Psoas muscle (tissue), 8 donors: ENCODE measurements around the gene SSTR4. TPM values are rescaled to one million over a fixed set of nuclear protein-coding genes. Genes with fewer than 3 reads are reported as not detected.

ENCODE experiments used
- ATAC-seq, 4 donors: fragments of 200-7000 bp; cut with Tn5 transposase; one replicate each; pipeline ENCODE4 v1.9.1; 2020; ENCODE audit warnings: moderate library complexity in 3 of 4, mild to moderate bottlenecking in 2 of 4
- DNase-seq, 2 donors: peaks; one replicate each; pipeline ENCODE4 v3.0.0-alpha.2; 2020
- H3K27ac ChIP-seq: fragments of 200-600 bp; one replicate; pipeline ENCODE4 v1.8.0; 2022
- H3K27me3 ChIP-seq, 3 donors: fragments of 200-600 bp in 1 of 3; one replicate each; pipeline versions ENCODE4 v1.6.1 to v1.8.0; 2013 to 2022; ENCODE audit warnings: low read length in 2 of 3, mild to moderate bottlenecking in 2 of 3, moderate library complexity in 1 of 3; ENCODE audit not compliant: insufficient read depth in 3 of 3
- H3K36me3 ChIP-seq, 2 donors: fragments of 200-600 bp in 1 of 2; one replicate each; pipeline versions ENCODE4 v1.6.1 to v1.8.0; 2013 to 2022; ENCODE audit warnings: low read depth in 1 of 2, mild to moderate bottlenecking in 1 of 2, moderate library complexity in 1 of 2; ENCODE audit not compliant: insufficient read depth in 1 of 2
- H3K4me1 ChIP-seq: fragments of 200-600 bp; one replicate; pipeline ENCODE4 v1.8.0; 2022
- H3K4me3 ChIP-seq: fragments of 200-600 bp; one replicate; pipeline ENCODE4 v1.8.0; 2022; ENCODE audit warnings: mild to moderate bottlenecking
- H3K9me3 ChIP-seq: fragments of 200-600 bp; one replicate; pipeline ENCODE4 v1.8.0; 2022
- WGBS, 3 donors: extraction: QIAGEN DNeasy Blood & Tissue Kit; methylation state at CpG; one replicate each; pipeline versions ENCODE4 v1.1.6 to v1.1.7; 2013; 5-methylcytosine and 5-hydroxymethylcytosine counted together
- intact Hi-C, 2 donors: fragments of 100-400 bp; cut with DNase I; formaldehyde crosslinking; loops; one replicate each; pipeline versions ENCODE4 v1.11.0 to v1.14.2; 2022
- polyA plus RNA-seq, 3 donors: library from polyadenylated mRNA; stranded (reverse); fragments of 200-250 nt; gene quantifications; one replicate each; pipeline ENCODE4 v1.2.3, GENCODE V29; 2013
- total RNA-seq, 4 donors: library from RNA; stranded (reverse); fragmentation: NEBNext Ultra II Directional in 2 of 4; extraction: Animal tissue kit (Norgen Biotek cat#: 25700) in 2 of 4; gene quantifications; one replicate each; pipeline versions ENCODE4 v1.2.1 to v1.2.4, GENCODE V29; 2021 to 2023
- TF ChIP-seq, protein P1 (sequence below): fragments of 200-600 bp; IDR thresholded peaks from one replicate; pipeline ENCODE4 v1.8.0; 2022; ENCODE audit warnings: antibody characterized with exemption
- donor health status: healthy with polysubstance abuse.
- donor health status: DM: no; HTN: no; CAD: no; lungs with moderate emphysema.
- donor health status: Bipolar disorder and iron deficiency.
- donor health status: healthy.
- donor health status: DM: yes; HTN: yes; CAD: no.
- donor health status: DM: no; HTN: no; CAD: no.
- donor health status: DM: no; HTN: no; CAD: no.
- donor health status: DM: yes; HTN: yes; CAD: no.

The SSTR4 gene
- total and polyA plus RNA-seq, 7 donors = not detected

GRCh38 chr20:23049201-23050075 is 14.3 kb downstream of the SSTR4 start, which contains the start of gene THBD:
Gene THBD (minus strand): TSS chr20:23049672. CDS start chr20:23049504, 168 bp downstream.
- H3K27me3 ChIP-seq = no peaks in the 10 kb centered on the region
- ATAC-seq = peak; percentile 62 to 72 (median 71)
- peaks cover 18% of the 10 kb centered on the region for H3K4me1 ChIP-seq
- TF ChIP-seq, protein P1, sequence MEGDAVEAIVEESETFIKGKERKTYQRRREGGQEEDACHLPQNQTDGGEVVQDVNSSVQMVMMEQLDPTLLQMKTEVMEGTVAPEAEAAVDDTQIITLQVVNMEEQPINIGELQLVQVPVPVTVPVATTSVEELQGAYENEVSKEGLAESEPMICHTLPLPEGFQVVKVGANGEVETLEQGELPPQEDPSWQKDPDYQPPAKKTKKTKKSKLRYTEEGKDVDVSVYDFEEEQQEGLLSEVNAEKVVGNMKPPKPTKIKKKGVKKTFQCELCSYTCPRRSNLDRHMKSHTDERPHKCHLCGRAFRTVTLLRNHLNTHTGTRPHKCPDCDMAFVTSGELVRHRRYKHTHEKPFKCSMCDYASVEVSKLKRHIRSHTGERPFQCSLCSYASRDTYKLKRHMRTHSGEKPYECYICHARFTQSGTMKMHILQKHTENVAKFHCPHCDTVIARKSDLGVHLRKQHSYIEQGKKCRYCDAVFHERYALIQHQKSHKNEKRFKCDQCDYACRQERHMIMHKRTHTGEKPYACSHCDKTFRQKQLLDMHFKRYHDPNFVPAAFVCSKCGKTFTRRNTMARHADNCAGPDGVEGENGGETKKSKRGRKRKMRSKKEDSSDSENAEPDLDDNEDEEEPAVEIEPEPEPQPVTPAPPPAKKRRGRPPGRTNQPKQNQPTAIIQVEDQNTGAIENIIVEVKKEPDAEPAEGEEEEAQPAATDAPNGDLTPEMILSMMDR = no peak
- 0 to 1% (median 0%) methylated on average over 69 to 79 of the region's 79 CpGs for WGBS, 3 donors
- intact Hi-C loops = loop anchor here (2.0 to 10.0 kb wide), 11 partner anchors 38 to 355 kb away; partner anchors contain the start of genes CD93 (in 1 of the 2) and NXT1 (in 1 of the 2)
- no peaks in the 10 kb centered on the region for H3K36me3 ChIP-seq
- peak; percentile 87 to 93 for DNase-seq
- peak within 1 kb of the TSS; percentile 97 for H3K27ac ChIP-seq
- peak within 1 kb of the TSS; percentile 75 for H3K4me3 ChIP-seq
- no peaks in the 10 kb centered on the region for H3K9me3 ChIP-seq

DNA sequence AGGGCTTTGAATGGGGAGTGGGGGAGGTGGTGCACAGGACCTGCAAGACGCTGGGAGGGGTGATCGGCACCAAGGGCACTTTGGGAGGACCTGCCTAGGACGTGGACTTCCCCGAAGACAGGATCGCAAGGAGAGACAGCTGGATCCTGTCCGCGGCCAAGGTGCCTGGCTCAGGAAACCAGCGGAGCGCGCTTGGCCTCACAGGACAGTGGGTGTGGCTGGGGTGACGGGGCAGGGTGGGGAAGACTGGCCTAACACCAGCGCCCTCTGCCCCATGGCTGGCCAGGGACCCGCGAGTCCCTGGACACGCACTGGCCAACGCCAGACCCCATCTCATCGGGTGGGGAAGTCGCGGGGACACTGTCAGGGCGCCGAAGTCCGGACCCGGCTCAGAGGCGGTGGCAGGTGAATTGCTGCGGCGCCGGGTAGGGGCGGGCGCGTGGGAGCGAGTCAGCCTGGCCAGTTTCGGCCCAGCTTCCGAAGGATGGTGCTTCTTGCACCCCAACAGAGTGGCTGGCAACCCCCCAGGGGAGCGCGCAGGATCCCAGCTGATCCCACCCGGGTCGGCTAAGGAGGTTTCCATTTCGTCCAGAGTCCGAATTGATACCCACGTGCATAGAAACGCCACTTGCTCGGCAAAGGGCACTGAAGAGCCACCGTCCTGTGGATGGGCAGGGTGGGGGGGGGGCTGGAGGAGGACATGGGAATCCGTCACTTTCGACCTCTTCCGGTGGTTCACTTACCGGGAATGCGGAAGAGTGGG is 15.1 kb downstream of the SSTR4 start:
- ATAC-seq (peak; percentile 55 to 67 (median 64)), DNase-seq (peak; percentile 71 to 87)
- whole genome bisulfite sequencing, 3 donors = 0 to 1% (median 0%) methylated on average over 42 to 48 of the region's 48 CpGs
- Histone ChIP-seq H3K27ac (peak overlapping the region; percentile 97), H3K4me1 (peaks cover 18% of the 10 kb centered on the region), H3K4me3 (peak overlapping the region; percentile 75), H3K9me3 (no peaks in the 10 kb centered on the region), H3K27me3 (no peaks in the 10 kb centered on the region), H3K36me3 (no peaks in the 10 kb centered on the region)
- intact Hi-C loops = loop anchor here (2.0 to 10.0 kb wide), 4 partner anchors 37 to 185 kb away; partner anchors contain the start of gene CD93 (in 1 of the 2)
- TF ChIP-seq, protein P1 = no peak

- peaks cover 12% of the 10 kb centered on the region for H3K4me1 ChIP-seq
- H3K9me3 ChIP-seq = no peaks in the 10 kb centered on the region
- TF ChIP-seq, protein P1 = peak; percentile 77
- H3K27me3 ChIP-seq = no peaks in the 10 kb centered on the region
- H3K27ac ChIP-seq = peak overlapping the region; percentile 97
- no peaks in the 10 kb centered on the region for H3K36me3 ChIP-seq
- ATAC-seq (peak; percentile 34 to 51 (median 50)), DNase-seq (peak; percentile 86 to 91)
- H3K4me3 ChIP-seq = peak overlapping the region; percentile 75
- WGBS, 3 donors = 10 to 14% (median 12%) methylated on average over 45 to 46 of the region's 46 CpGs
- intact Hi-C loops = loop anchor here (2.0 to 10.0 kb wide), 4 partner anchors 36 to 184 kb away; partner anchors contain the start of gene CD93 (in 1 of the 2)
These were observed 15.9 kb downstream of the SSTR4 start for GRCh38 chr20:23050847-23051627.

DNA sequence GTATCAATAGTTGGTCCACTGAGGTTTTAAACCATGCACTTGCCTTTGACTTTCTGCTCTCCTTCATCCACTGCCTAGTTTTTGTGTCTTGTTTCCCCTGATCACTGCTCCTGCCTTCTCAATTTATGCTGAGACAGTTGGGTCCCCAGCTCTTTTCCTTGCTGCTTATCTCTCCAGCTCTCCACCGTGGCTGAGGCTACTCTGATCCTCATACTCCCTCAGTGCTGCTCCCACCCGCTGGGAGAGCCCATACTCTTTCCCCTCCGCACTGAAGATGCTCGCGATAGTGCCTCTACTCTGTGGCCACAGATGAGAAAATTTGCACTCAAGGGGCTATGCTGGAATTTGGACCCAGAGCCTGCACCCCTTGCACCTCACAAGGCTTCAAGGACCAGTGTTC is 17.8 kb downstream of the SSTR4 start:
- TF ChIP-seq, protein P1 = no peak

More for the DNA sequence above, 17.8 kb downstream of the SSTR4 start:
- Histone ChIP-seq H3K4me3 (no peak overlapping the region), H3K27me3 (no peaks in the 10 kb centered on the region), H3K27ac (no peak overlapping the region), H3K36me3 (no peaks in the 10 kb centered on the region), H3K4me1 (no peaks in the 10 kb centered on the region), H3K9me3 (no peaks in the 10 kb centered on the region)
- intact Hi-C loops = loop anchor here (5.0 to 10.0 kb wide), 3 partner anchors 34 to 182 kb away; partner anchors contain the start of gene CD93 (in 1 of the 2)
- ATAC-seq (no peak), DNase-seq (no peak)
- 81 to 97% (median 87%) methylated on average over 5 of the region's 5 CpGs for WGBS, 3 donors
